GM12874 (cell line): Measurements from ENCODE around the gene PPP1R37.

Source experiments
- CTCF ChIP-seq: IDR thresholded peaks from 2 replicates; pipeline ENCODE4 v1.5.1; 2011; ENCODE audit warnings: low read depth, mild to moderate bottlenecking, control low read depth, low read length, moderate library complexity; ENCODE audit not compliant: insufficient read depth

The PPP1R37 gene

GRCh38 chr19:45166723-45167252 is 73.8 kb downstream of the PPP1R37 start:
- TF ChIP-seq CTCF, result no peak

- TF ChIP-seq CTCF, result no peak
Observed at GRCh38 chr19:45168767-45169351, 75.9 kb downstream of the PPP1R37 start.

- no peak for TF ChIP-seq CTCF
Observed at GRCh38 chr19:45169602-45170001, 76.6 kb downstream of the PPP1R37 start.

- TF ChIP-seq CTCF, result no peak
Observed at GRCh38 chr19:45170146-45171106, 77.4 kb downstream of the PPP1R37 start.

- TF ChIP-seq CTCF, result no peak
Observed at GRCh38 chr19:45171211-45171623, 78.2 kb downstream of the PPP1R37 start.

GRCh38 chr19:45172173-45172572 is 79.2 kb downstream of the PPP1R37 start:
- no peak for TF ChIP-seq CTCF

- TF ChIP-seq CTCF, result no peak
Observed at GRCh38 chr19:45172611-45173208, 79.7 kb downstream of the PPP1R37 start.
